Epidermal melanocyte (primary cell): Measurements from ENCODE around the gene OTUB1.

Experiments
- DNase-seq: peaks from one replicate; pipeline ENCODE4 v3.0.0; 2011; ENCODE audit warnings: low spot score; ENCODE audit not compliant: insufficient read length

The OTUB1 gene

DNA sequence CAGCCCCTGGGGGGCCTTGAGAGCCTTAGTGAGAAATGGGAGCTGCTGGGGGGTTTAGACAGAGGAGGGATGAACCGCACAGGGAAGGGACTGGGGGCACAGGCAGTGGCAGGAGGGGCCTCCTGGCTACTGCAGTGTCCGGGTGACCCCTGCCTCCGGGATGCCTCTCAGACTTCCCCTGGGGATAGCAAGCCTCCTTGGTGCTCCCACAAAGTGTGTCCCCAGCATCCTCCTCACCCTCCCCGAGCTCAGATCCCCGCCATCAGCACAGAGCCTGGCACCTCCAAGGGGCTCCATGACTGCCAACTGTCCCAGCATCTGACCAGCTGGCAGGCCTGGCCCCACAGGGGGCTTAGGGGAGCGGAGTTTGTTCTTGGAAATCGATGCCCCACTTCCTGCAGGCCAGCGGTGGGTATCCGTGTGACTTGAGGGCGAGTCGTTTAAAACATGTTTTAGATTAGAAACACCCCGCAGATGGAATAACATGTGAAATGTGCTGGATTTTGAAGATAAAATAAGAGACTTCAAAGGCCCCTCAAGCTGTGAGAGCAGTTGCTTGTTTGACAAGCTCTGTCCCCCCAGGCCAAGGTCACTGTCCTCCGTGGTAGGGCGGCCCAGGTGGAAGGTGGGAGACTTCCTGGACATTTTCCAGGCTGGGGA, 36.0 kb downstream of the OTUB1 start:
- DNase-seq = no peak

DNA sequence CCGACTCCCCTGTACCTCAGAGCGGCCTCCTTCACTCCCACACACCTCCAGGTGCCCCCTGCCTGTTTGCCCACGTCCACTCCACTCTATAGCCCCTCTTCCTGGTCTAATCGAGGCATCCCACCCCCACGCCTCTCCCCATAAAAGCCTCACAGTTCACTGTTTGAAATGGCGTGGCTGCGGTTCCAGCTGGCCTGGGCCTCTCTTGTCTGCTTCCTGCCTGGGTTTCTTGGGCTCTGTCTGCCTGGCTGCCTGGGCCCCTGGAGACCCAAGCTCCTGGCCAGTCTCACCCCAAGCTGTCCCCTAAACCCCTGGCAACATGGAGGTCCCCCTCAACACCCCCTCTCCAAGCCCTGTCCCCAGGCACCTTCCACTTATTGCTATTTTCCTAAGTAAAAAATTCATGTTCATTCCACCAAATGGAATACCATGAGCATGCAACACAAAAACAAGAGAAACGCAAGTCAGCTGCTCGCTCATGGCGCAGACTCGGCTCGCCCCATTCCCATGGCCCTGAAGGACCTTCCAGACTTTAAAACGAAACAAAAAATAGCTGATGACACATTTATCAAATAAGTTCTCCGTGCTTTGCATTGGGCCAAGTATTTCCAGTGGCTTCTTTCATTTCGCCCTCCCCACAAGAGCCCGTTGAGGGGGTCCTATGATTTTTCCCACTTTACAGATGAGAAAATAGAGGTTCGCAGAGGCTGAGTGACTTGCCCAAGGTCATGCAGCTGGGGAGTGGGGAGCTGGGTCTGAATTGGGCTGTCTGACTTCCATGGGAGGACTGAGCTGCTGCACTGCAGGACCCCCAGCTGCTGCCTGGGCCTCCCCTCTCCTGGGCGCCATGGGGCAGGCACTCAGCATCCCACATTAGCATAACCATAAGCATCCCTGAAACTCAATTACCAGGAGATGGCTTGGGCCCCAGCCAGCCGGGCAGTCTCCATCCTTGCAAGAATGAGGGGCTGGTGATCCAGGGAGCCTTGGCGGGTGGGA, 37.8 kb downstream of the OTUB1 start:
- no peak for DNase-seq

DNA sequence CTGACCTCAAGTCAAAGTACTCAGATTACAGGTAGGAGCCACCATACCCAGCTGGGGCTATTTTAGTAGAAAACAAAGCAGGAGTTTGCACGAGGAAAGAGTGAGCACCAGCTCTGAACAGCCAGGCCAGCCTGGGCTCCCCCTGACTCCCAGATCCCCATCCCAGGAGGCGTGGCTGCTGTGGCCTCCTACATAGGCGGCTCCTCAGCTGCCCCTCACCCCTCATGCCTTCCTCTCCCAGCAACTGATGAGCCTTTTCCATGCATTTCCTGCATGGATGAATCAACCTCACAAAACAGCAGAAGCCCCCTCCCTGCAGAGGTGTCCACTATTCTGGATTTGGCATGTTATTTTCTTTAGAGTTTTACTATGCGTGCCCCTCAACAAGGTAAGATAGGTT, 39.0 kb downstream of the OTUB1 start:
- no peak for DNase-seq

DNA sequence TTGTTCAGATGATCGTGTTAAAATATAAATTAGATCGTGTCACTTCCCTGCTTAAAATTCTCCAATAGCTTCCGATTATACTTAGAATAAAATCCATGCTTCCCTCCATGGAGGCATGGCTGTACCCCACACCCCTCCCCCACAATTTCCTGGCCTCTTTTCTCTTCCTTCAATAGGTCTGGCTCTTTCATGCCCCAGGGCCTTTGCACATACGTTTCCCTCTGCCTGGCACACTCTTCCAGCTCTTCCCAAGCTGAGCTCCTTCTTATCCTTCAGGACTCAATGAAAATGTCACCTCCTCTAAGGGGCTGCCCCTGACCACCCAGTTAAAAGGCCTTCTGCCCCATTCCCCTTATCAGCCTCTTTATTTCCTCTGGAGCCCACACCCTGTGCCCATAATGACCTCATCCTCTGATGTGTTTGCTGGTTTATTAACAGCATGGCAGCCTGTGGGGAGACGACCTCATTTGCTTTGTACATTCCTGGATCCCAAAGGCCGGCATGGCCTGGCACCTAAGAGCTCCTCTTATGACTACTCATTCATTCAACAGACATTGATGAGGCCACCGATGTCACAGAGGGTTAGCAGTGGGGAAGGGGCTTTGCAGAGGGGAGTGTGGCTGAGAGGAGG, 40.5 kb downstream of the OTUB1 start:
- DNase-seq = no peak

DNA sequence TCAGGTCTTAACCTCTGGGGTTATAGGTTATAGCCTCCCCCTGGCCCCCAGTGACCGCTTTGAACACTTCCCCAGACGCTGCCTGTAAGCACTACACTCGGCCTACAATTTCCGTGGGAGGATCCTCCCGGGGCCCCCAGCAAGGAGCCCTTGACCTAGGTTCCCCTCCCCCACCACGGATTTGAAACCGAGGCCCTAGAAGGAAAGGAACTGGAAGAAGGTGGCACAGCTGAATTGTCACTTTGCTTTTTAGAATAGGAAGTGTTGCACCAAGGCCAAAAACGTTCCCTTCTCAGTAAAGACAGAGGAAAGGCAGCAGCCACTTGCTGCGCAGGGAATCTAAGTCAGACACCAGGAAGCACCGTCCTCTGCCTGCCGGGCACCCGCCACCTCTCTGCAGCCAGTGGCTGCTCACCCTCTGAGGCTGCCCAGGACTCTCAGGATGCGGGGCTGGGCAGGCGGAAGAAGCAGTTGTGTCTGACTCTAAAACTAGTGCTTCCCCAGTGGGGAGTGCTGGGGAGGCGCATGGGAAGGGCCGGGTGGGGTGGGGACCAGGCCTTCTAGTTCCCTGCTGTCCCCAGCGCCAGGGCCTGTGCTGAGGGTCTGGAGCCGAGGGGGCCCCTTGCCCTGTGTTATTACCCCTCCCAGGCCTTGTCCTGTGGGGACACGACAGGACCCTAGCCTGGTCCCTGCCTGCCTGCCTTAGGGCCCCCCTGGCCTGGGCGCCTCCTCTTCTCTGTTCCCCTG, 41.6 kb downstream of the OTUB1 start:
- DNase-seq = no peak

DNA sequence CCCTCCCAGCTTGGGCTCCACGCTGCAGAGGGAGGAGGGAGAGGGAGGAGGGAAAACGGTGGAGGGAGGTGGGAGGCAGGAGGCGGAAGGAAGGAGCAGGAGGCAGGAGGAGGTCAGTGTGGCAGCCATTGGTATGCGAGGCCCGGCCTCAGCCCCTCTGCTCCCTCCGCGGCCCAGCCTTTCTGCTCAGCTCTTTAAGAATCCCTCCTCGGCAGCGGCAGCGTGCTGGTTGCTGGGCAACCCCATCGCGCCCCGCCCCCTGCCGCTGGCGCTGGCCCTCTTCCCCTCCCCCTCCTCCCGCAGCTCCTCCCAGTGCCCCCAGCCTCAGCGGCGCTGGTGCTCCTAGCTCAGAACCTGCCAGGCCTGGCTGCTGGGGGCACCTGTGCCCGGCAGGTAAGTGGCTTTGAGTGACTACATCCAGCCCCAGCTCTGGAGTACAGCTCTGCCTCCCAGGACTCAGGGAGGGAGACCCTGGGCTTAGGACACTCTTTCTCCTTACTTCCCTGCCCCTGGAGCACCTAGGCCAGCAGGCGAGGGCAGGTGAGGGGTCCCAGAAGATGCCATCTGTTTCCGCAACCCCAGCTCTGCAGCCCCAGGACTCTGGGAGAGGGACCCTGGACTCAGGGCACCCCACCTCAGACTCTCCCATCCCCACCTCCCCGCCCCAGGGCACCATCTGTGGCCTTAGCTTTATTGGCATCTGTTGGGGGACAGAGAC, 42.3 kb downstream of the OTUB1 start:
- no peak for DNase-seq

DNA sequence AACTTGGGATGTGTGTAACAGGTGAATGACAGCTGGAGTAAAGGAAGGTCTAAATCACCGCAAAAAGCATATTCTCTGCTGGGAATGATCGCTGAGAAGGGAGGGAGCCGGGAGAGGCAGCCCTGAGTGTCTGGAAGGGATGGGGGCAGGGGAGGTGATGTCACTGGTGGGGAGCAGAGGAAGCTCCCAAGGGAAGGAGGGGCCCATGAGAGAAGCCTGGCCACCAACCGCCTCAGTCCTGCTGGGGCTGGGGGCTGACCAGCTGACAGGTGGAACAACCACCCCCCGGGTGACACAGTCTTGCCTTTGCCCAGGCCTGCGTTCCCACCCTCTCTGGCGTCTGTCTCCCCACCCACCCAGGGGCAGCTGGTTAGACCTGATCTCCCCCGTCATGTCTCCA, 43.5 kb downstream of the OTUB1 start:
- no peak for DNase-seq

DNA sequence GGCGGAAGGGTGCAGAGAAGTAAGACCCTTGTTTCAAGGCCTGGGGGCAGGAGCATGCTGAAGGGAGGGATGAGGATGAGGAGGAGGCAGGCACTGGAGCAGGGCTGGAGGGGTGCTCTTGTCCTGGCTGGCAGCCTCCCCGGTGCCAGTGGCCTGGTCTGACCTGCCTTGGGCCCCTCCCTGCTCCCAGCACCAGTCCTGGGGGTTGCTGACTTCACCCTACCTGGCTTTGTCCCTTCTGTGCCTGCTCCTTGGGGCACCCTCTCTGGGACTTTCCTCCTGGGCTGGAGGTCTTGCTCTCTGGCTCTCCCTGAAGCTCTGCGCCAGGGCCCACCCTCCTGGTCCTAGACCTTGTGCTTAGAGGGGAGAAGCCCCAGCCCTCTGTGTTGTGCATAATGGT, 44.8 kb downstream of the OTUB1 start:
- DNase-seq = no peak

DNA sequence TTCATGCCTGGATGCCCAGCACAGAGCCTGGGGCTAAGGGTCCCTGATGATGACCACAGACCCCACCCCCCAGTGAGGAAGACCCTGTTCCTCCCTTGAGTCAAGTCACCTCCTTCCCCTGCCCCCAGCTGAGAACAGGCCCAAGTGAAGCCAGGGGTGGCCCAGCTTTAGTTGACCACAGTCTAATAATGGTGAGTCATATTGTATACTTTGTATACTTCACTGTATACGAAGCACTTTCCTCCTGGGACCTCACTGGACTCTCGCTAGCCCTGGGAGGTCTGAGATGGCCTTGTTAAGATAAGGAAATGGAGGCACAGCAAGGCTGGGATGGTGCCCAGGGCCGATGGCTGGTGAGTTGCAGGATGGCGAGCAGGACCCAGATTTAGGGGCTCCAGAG, 45.8 kb downstream of the OTUB1 start:
- DNase-seq = no peak

DNA sequence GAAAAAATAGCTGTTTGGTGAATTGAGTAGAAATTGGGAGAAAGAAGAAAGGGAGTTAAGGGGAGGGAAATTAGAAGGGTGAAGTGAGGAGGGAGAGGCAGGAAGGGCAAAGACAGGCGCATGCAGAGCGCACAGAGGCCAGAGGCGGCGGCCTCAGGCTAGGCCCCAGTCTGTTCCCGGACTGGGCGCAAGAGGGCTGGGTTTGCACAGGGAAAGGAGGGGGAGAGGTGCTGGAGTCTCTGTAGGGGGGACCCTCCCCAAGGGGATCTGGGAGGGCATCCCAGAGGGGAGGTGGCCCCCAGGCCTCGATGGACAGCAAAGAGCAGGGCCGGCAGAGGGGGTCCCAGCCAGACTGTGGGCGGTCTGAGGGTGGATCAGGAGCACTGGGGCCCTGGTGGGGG, 48.2 kb downstream of the OTUB1 start:
- DNase-seq = no peak

DNA sequence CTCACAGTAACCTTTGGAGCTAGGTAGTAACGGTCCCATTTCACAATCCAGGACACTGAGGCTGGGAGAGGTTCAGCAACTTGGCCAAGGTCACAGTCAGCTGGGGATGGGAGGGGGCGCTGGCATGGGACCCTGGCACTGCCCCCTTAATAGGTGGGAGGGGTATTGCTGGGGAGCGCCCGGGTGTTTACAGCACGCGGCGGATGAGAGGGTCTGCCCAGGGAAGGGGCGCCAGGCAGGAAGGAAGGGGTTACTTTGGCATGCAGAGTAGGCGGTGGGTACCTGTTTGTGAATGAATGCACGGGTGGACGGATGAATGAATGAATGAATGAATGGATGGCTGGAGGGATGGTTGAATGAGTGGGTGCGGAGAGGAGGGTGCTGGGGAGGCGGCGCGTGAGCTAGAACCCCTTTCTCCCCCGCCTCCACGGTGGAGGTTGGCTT, 48.9 kb downstream of the OTUB1 start:
- DNase-seq = no peak

DNA sequence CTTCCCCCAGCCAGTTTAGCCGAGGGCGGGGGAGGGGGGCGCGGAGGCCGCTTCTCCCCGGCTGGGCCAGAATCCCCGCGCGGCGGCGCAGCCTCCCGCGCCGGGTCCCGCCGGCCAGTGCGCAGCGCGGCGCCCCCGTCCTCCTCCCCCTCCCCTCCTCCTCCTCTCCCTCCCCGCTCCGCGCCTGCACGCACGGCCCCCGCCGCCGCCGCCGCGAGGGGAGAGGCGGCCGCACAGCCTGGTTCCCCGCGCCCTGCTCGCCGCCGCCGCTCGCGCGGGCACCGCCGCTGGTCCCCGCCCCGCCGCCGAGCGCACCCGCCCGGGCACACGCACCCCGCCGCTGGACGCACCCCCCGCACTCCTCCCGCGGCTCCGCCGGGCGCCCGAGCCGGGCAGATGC, 49.3 kb downstream of the OTUB1 start, which contains the start of gene FLRT1:
TSS of gene FLRT1 (plus strand) at position 356 of the 400 bp plus-strand sequence. CDS start 80,337 bp downstream, outside the sequence.
- no peak for DNase-seq

DNA sequence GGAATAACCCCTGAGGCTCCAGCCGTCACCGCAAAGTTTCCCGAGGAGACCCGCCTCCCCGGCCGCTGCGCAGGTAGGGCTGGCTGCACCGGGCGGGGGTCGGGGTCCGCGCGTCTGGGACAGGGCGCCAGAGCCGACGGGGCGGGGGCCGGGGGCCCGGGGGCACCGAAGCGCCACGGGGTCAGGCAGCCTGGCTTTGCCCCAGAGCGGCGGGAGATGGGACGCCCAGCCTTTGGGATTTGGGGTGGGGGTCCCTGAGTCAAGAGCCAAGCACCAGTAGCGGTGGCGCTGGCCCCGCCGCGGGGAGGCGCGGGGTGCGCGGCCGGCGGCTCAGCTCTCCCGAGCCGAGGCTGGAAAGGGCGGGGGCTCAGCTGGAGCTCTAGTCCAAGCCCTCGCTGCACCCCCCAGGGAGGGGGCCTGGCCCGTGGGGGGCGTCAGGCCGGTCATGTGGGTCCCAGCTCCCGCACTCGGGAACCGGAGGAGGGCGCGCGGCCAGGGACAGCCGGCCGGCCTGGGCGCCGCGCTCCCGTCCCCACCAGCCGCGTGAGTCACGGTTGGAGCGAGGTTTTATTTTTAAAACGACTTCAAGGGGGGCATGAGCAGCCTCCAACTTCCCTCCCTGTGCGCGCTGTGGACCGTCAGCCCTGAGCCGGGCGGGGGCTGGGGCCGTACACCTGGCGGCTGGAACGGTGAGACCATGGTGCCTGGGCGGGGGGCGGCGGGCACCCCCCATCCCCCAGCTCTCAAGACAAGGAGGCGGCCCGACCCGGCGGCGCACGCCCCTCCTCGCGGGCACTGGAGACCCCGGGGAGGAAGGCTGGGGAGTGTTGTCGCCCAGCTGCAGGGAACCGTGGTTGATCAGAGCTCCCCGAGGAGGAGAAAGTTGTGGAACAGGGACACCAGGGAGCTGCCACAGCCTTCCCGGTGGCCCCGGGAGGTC, 50.1 kb downstream of the OTUB1 start:
- no peak for DNase-seq

DNA sequence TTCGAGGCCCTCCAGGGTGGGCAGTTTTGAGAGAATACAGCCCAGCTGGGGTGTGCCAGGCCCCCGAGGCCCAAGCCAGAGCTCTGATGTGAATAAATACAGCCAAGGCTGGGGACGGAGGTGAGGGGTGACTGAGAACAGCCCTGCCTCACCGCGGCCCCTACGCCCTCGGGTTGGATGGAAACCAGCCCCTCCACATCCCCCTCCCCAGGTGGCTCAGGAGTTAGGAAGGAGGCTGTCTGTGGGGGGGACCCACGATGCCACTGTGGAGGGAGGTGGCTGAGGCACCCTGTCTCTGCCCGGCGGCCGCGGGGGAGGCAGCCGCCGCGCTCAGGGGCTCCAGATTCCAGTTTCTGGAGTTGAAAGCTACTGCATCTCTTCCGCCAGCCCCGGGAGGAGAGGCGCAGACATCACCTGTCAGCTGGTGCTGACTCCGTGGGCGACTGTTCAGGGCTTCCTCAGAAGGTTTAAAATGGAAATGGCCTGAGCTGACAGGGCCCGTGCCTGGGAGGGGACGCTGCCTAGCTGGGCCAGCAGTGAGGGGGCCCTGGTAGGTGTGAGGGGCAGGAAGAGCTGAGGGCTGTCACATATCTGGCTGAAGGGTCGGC, 50.9 kb downstream of the OTUB1 start:
- DNase-seq = no peak

DNA sequence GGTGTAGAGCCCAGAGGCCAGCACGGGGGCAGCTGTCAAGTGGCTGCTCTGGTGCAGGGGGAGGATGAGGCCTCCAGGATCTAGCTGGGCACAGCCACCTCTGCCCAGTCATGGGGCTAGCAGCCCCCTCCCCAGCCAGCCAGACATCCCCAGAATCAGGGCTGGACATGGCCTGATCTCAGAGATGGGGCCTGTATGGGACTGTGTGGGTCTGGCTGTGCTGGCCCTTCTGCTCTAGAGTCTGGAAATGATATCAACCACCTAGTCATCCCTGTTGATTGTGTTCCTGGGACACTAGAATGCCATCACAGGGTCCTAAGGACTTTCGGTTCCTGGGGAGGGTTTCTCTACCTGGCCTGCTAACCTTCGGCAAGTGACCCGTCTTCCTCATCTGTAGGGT, 52.3 kb downstream of the OTUB1 start:
- no peak for DNase-seq

DNA sequence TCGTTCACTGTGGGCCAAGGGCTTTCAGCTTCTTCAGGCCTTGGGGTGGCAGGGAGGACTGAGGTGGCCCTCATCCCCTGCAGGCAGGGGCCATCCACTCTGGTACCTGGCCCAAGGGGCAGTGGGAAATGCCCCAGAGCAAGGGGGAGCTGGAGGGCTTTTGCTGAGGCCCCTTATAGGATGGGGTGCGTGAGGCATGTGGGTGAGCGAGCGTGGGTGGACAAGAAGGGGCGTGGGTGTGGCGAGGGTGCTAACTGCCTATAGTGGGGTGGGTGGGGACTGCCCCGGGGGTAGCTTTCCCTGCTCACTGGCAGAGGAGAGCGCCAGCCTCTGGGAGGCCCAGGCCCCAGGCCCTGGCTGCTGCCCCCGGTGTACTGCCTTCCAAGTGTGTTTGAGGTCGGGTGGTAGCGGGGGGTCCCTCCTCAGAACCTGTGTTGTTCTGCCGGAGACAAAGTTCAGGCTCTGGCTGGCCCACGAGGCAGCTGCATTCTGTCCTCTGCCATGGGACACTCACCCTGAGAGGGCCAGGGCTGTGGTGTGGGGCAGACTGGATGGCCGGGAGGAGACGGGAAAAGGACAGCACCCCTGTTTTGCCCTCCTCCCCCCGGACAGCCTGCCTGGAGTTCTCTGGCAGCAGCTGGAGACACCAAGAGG, 52.9 kb downstream of the OTUB1 start:
- no peak for DNase-seq

DNA sequence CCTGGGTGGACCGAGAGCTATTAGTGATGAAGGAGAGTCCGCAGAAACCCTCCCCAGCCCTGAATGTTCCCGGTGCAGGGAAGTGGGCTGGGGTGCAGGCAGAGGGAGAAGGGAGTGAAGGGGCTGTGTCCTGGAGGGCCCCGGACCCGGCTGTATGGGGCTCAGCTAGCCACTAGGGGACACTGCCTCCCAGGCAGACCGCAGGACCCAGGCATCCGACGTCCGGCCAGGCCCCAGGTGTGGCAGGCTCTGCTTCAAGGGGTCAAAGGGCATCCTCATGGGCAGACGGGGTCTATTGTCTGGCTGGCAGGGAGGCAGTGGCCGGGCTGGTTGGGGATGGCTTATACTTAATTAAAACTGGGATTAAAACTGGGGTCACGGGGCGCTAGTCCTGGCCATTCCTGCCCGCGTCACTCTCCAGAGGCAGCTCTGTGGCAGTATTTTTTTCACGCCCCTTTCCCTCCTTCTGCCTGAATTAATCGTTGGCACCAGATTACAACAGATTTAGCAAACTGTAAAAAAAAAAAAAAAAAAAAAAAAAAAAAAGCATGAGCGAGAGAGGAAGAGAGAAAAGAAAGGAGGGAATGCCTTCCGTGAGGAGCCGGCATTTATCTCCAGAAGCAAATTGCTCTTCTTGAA, 54.6 kb downstream of the OTUB1 start:
- DNase-seq = no peak

DNA sequence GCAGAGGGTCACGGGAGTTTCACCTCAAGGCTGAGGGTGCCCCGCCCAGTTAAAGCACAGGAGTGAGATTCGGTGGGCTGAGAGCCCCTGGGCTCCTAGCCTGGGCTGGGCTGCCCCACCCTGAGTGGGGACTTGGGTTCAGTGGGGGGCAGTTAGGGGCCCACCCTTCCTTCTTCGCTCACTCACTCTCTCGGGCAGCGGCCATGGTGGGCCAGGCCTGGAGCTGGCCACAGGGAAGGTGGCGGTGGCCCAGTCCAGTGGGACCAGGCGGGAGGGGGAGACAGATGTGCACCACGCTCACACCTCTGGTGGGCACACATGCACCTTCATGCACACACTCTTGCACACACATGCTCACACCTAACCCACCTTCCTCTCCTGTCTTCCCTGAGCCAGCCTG, 55.6 kb downstream of the OTUB1 start:
- peak; percentile 11 for DNase-seq
